B cell (primary cell): Measurements from ENCODE around the gene XIRP2.

ENCODE experiments used
- EZH2 ChIP-seq: IDR thresholded peaks from 2 replicates; pipeline ENCODE4 v1.6.1; 2012; ENCODE audit warnings: borderline replicate concordance, low read depth, mild to moderate bottlenecking, moderate library complexity, low read length; ENCODE audit not compliant: insufficient read depth, poor library complexity, severe bottlenecking
- TF ChIP-seq, protein P1 (sequence below): fragments of 200-600 bp; IDR thresholded peaks from one replicate; pipeline ENCODE4 v1.8.0; 2022; ENCODE audit warnings: antibody characterized with exemption, mild to moderate bottlenecking

DNA sequence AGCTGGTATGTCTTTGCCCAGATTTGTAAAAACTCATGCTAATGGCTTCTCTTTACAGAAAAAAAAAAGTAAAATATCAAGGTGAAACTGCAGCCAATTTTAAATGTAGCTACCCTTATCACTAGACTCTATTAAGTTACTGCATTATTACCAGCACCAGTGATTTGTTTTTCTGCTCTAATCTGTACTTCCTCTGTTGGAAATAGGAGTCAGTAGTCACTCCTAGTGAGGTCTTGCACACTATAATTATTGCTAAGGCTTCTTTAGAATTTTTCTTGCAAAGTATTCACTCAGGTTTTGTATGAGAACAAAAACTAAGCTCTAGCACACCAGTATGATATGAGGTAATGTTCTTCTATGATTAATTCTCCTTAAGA, 215.5 kb downstream of the XIRP2 start:
- TF ChIP-seq, protein P1, sequence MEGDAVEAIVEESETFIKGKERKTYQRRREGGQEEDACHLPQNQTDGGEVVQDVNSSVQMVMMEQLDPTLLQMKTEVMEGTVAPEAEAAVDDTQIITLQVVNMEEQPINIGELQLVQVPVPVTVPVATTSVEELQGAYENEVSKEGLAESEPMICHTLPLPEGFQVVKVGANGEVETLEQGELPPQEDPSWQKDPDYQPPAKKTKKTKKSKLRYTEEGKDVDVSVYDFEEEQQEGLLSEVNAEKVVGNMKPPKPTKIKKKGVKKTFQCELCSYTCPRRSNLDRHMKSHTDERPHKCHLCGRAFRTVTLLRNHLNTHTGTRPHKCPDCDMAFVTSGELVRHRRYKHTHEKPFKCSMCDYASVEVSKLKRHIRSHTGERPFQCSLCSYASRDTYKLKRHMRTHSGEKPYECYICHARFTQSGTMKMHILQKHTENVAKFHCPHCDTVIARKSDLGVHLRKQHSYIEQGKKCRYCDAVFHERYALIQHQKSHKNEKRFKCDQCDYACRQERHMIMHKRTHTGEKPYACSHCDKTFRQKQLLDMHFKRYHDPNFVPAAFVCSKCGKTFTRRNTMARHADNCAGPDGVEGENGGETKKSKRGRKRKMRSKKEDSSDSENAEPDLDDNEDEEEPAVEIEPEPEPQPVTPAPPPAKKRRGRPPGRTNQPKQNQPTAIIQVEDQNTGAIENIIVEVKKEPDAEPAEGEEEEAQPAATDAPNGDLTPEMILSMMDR, result no peak
- TF ChIP-seq EZH2, result no peak
